Neural cell (in vitro differentiated cells): ENCODE results near the gene EMILIN2. TPM values are rescaled to one million over a fixed set of nuclear protein-coding genes. Genes with fewer than 3 reads are reported as not detected.

Experiments used
- H2AFZ ChIP-seq: fragments of 200-600, 300-800 bp; sonication (generic), shearing (Covaris generic); 2 replicates; pipeline ENCODE4 v1.6.0; 2014; ENCODE audit warnings: low read depth, mild to moderate bottlenecking, antibody characterized with exemption, low read length, moderate library complexity
- H3F3A ChIP-seq: fragments of 200-600 bp; shearing (Covaris generic); 2 replicates; pipeline ENCODE4 v1.6.1; 2016; ENCODE audit warnings: mild to moderate bottlenecking, moderate library complexity, mixed read lengths, antibody characterized with exemption, low read length; ENCODE audit not compliant: insufficient read depth, poor library complexity, severe bottlenecking
- H3K27ac ChIP-seq: fragments of 200-600, 300-800 bp; sonication (generic), shearing (Covaris generic); 2 replicates; pipeline ENCODE4 v1.5.1; 2014; ENCODE audit warnings: mild to moderate bottlenecking, low read length, moderate library complexity
- H3K27me3 ChIP-seq: fragments of 300-800, 200-600 bp; sonication (generic), shearing (Covaris generic); 2 replicates; pipeline ENCODE4 v1.6.0; 2014; ENCODE audit warnings: mild to moderate bottlenecking, low read depth, low read length, moderate library complexity; ENCODE audit not compliant: insufficient read depth
- H3K36me3 ChIP-seq: fragments of 300-800, 200-600 bp; sonication (generic), shearing (Covaris generic); 2 replicates; pipeline ENCODE4 v1.5.1; 2014; ENCODE audit warnings: mild to moderate bottlenecking, antibody characterized with exemption, low read length, moderate library complexity; ENCODE audit not compliant: insufficient read depth
- H3K4me2 ChIP-seq: fragments of 300-800, 200-600 bp; sonication (generic), shearing (Covaris generic); 2 replicates; pipeline ENCODE4 v1.6.0; 2014; ENCODE audit warnings: mild to moderate bottlenecking, low read length
- H3K4me3 ChIP-seq: fragments of 300-800, 200-600 bp; sonication (generic), shearing (Covaris generic); 2 replicates; pipeline ENCODE4 v1.5.1; 2014; ENCODE audit warnings: mild to moderate bottlenecking, low read length, moderate library complexity
- H3K79me2 ChIP-seq: fragments of 200-600 bp; shearing (Covaris generic); replicated peaks from 2 replicates; pipeline ENCODE4 v1.6.0; 2014; ENCODE audit warnings: mild to moderate bottlenecking, low read length, moderate library complexity; ENCODE audit not compliant: insufficient read depth
- H3K9ac ChIP-seq: fragments of 300-800, 200-600 bp; sonication (generic), shearing (Covaris generic); 2 replicates; pipeline ENCODE4 v1.6.1; 2016; ENCODE audit warnings: mild to moderate bottlenecking, low read length, mixed read lengths
- H3K9me2 ChIP-seq: fragments of 200-600 bp; shearing (Covaris generic); 2 replicates; pipeline ENCODE4 v1.6.1; 2016; ENCODE audit warnings: mild to moderate bottlenecking, low read length, mixed read lengths; ENCODE audit not compliant: insufficient read depth
- H3K9me3 ChIP-seq: fragments of 200-600, 300-800 bp; sonication (generic), shearing (Covaris generic); 2 replicates; pipeline ENCODE4 v1.6.1; 2016; ENCODE audit warnings: mild to moderate bottlenecking, mixed run types, low read length, moderate library complexity, mixed read lengths
- H4K20me1 ChIP-seq: fragments of 200-600 bp; shearing (Covaris generic); 2 replicates; pipeline ENCODE4 v1.6.1; 2016; ENCODE audit warnings: mild to moderate bottlenecking, mixed run types; ENCODE audit not compliant: insufficient read depth
- CTCF ChIP-seq: fragments of 450-650 bp; IDR thresholded peaks from 2 replicates; pipeline ENCODE4 v1.5.1; 2014; ENCODE audit warnings: antibody characterized with exemption, mild to moderate bottlenecking, moderate library complexity; ENCODE audit not compliant: poor library complexity, severe bottlenecking
- EP300 ChIP-seq: fragments of 450-650 bp; conservative IDR thresholded peaks from 2 replicates; pipeline ENCODE4 v1.6.1; 2014; ENCODE audit warnings: antibody characterized with exemption, mild to moderate bottlenecking, moderate library complexity; ENCODE audit not compliant: poor library complexity, severe bottlenecking
- EZH2 ChIP-seq: fragments of 200-600, 300-800 bp; shearing (Covaris generic), sonication (generic); IDR thresholded peaks from 2 replicates; pipeline ENCODE4 v1.6.1; 2014; ENCODE audit warnings: antibody characterized with exemption, low read length, borderline replicate concordance, mild to moderate bottlenecking; ENCODE audit not compliant: insufficient read depth, poor library complexity, severe bottlenecking
- MXI1 ChIP-seq: fragments of 450-650 bp; conservative IDR thresholded peaks from 2 replicates; pipeline ENCODE4 v1.6.1; 2014; ENCODE audit warnings: antibody characterized with exemption, mild to moderate bottlenecking; ENCODE audit not compliant: poor library complexity, severe bottlenecking
- POLR2AphosphoS5 ChIP-seq: IDR thresholded peaks from 2 replicates; pipeline ENCODE4 v1.6.1; 2012
- RAD21 ChIP-seq: fragments of 450-650 bp; conservative IDR thresholded peaks from 2 replicates; pipeline ENCODE4 v1.6.1; 2014; ENCODE audit warnings: antibody characterized with exemption, mild to moderate bottlenecking, moderate library complexity
- SMC3 ChIP-seq: fragments of 450-650 bp; conservative IDR thresholded peaks from 2 replicates; pipeline ENCODE4 v1.6.1; 2014; ENCODE audit warnings: antibody characterized with exemption, mild to moderate bottlenecking, moderate library complexity; ENCODE audit not compliant: poor library complexity
- TAF1 ChIP-seq: IDR thresholded peaks from 2 replicates; pipeline ENCODE4 v1.6.1; 2012; ENCODE audit warnings: low read depth
- polyA plus RNA-seq: library from polyadenylated mRNA; depleted of rRNA; stranded (reverse); fragments of >200 nt; gene quantifications from 2 replicates; pipeline ENCODE4 v1.2.3, GENCODE V29; 2014
- TF ChIP-seq, protein P1 (sequence below): IDR thresholded peaks from 2 replicates; pipeline ENCODE4 v1.6.1; 2012; ENCODE audit warnings: borderline replicate concordance

EMILIN2 gene
- polyA plus RNA-seq, 1 donor from 2014 or later, result not detected

- no peaks in the 10 kb centered on the region for H3F3A ChIP-seq
- H2AFZ ChIP-seq, result no peak overlapping the region
- no peaks in the 10 kb centered on the region for H3K9me2 ChIP-seq
- H4K20me1 ChIP-seq, result no peaks in the 10 kb centered on the region
- no peaks in the 10 kb centered on the region for H3K36me3 ChIP-seq
- TF ChIP-seq, protein P1, sequence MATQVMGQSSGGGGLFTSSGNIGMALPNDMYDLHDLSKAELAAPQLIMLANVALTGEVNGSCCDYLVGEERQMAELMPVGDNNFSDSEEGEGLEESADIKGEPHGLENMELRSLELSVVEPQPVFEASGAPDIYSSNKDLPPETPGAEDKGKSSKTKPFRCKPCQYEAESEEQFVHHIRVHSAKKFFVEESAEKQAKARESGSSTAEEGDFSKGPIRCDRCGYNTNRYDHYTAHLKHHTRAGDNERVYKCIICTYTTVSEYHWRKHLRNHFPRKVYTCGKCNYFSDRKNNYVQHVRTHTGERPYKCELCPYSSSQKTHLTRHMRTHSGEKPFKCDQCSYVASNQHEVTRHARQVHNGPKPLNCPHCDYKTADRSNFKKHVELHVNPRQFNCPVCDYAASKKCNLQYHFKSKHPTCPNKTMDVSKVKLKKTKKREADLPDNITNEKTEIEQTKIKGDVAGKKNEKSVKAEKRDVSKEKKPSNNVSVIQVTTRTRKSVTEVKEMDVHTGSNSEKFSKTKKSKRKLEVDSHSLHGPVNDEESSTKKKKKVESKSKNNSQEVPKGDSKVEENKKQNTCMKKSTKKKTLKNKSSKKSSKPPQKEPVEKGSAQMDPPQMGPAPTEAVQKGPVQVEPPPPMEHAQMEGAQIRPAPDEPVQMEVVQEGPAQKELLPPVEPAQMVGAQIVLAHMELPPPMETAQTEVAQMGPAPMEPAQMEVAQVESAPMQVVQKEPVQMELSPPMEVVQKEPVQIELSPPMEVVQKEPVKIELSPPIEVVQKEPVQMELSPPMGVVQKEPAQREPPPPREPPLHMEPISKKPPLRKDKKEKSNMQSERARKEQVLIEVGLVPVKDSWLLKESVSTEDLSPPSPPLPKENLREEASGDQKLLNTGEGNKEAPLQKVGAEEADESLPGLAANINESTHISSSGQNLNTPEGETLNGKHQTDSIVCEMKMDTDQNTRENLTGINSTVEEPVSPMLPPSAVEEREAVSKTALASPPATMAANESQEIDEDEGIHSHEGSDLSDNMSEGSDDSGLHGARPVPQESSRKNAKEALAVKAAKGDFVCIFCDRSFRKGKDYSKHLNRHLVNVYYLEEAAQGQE, result no peak
- TF ChIP-seq POLR2AphosphoS5 (no peak), RAD21 (no peak), EZH2 (no peak), CTCF (no peak), MXI1 (no peak), EP300 (no peak), SMC3 (no peak), TAF1 (no peak)
- H3K27ac ChIP-seq, result no peak overlapping the region
- H3K79me2 ChIP-seq, result no peaks in the 10 kb centered on the region
- no peaks in the 10 kb centered on the region for H3K9me3 ChIP-seq
- no peak overlapping the region for H3K4me3 ChIP-seq
- H3K4me2 ChIP-seq, result no peak overlapping the region
- H3K9ac ChIP-seq, result no peak overlapping the region
- H3K27me3 ChIP-seq, result no peaks in the 10 kb centered on the region
Observed at GRCh38 chr18:2927745-2928144, 80.9 kb downstream of the EMILIN2 start.

GRCh38 chr18:2932247-2933181 lies 85.7 kb downstream of the EMILIN2 start:
- H3K9me2 ChIP-seq, result no peaks in the 10 kb centered on the region
- no peaks in the 10 kb centered on the region for H3K79me2 ChIP-seq
- H3K4me3 ChIP-seq, result no peak overlapping the region
- H3K9me3 ChIP-seq, result no peaks in the 10 kb centered on the region
- H3K27me3 ChIP-seq, result no peaks in the 10 kb centered on the region
- H2AFZ ChIP-seq, result no peak overlapping the region
- H3K27ac ChIP-seq, result no peak overlapping the region
- no peaks in the 10 kb centered on the region for H4K20me1 ChIP-seq
- H3F3A ChIP-seq, result no peaks in the 10 kb centered on the region
- no peak overlapping the region for H3K4me2 ChIP-seq
- TF ChIP-seq TAF1, result no peak
- peak; percentile 88 for TF ChIP-seq CTCF
- peak; percentile 90 for TF ChIP-seq RAD21
- TF ChIP-seq, protein P1, result no peak
- TF ChIP-seq EZH2, result no peak
- TF ChIP-seq MXI1, result no peak
- TF ChIP-seq POLR2AphosphoS5, result no peak
- peak; percentile 86 for TF ChIP-seq SMC3
- TF ChIP-seq EP300, result no peak
- no peaks in the 10 kb centered on the region for H3K36me3 ChIP-seq
- no peak overlapping the region for H3K9ac ChIP-seq
